Measurements from ENCODE around the gene EMC6. TPM values are rescaled to one million over a fixed set of nuclear protein-coding genes. Genes with fewer than 3 reads are reported as not detected.

EMC6 gene
- total and polyA plus RNA-seq, 2 of the 13 experiments (the other 11 are each of a cell fraction or from before 2014, with no cell fraction given) = 45.1 to 47.7 TPM

DNA sequence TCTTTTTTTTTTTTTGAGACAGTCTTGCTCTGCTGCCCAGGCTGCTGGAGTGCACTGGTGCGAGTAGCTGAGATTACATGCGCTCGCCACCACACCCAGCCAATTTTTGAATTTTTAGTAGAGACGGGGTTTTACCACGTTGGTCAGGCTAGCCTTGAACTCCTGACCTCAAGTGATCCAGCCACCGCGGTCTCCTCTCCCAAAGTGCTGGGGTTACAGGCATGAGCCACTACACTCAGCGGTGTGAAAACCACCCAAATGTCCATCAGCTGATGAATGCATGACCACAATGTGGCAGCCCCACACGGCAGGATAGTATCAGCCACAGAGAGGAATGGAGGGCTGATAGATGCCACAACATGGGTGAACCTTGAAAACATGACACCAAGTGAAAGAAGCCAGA, 25.2 kb downstream of the EMC6 start:
- H3K9ac ChIP-seq (ENCODE audit: insufficient read depth, low read depth, low read length) = no peak overlapping the region
- intact Hi-C loops (cut with micrococcal nuclease; ENCODE audit: unreplicated experiment) = no loop called here
- no peak overlapping the region for H3K27ac ChIP-seq (ENCODE audit: extremely low read length, insufficient read depth, low read length)
- WGBS (ENCODE audit: low lambda C conversion rate) = 59% methylated on average over 9 of the region's 9 CpGs
- BruUV-seq (replicated peaks) = no TSS peak
- peaks cover 17% of the 10 kb centered on the region for H3K4me1 ChIP-seq (ENCODE audit: insufficient read depth, low read length)
- POLR2A ChIA-PET = no interaction called here
- no peak for ATAC-seq
- no peak for DNase-seq (ENCODE audit: low spot score)
- H3K4me2 ChIP-seq (ENCODE audit: low read depth, low read length) = no peak overlapping the region
- no peak overlapping the region for H3K4me3 ChIP-seq (replicated peaks in 1 of 3; ENCODE audit: insufficient read depth in 1 of 3, low read depth in 2 of 3, low read length in 3 of 3)
- no peaks in the 10 kb centered on the region for H3K36me3 ChIP-seq (replicated peaks in 1 of 2; ENCODE audit: control insufficient read depth in 1 of 2, insufficient read depth in 2 of 2, low read length in 2 of 2)
- CTCF ChIA-PET (ENCODE audit: low intra/inter-chr PET ratio, low total read pairs) = no interaction called here
- H3K9me3 ChIP-seq (ENCODE audit: low read length) = peaks cover 12% of the 10 kb centered on the region
- no peaks in the 10 kb centered on the region for H3K79me2 ChIP-seq (ENCODE audit: insufficient read depth, low read length)
- no peak for FAIRE-seq
- no peak overlapping the region for H2AFZ ChIP-seq (ENCODE audit: low read length)
- peaks cover 0 to 35% of the 10 kb centered on the region in 2 experiments; a peak in 2 of 5 replicates for H3K27me3 ChIP-seq (ENCODE audit: control insufficient read depth in 1 of 2, insufficient read depth in 2 of 2, low read length in 2 of 2)
- TF ChIP-seq KLF6 (CRISPR knock-in tag; IDR thresholded peaks at IDR 0.05) = no peak
- no peak for TF ChIP-seq ZNF12 (CRISPR knock-in tag; IDR thresholded peaks at IDR 0.05)
- no peak for TF ChIP-seq ZNF572 (CRISPR knock-in tag; IDR thresholded peaks at IDR 0.05)
- TF ChIP-seq, protein P1, sequence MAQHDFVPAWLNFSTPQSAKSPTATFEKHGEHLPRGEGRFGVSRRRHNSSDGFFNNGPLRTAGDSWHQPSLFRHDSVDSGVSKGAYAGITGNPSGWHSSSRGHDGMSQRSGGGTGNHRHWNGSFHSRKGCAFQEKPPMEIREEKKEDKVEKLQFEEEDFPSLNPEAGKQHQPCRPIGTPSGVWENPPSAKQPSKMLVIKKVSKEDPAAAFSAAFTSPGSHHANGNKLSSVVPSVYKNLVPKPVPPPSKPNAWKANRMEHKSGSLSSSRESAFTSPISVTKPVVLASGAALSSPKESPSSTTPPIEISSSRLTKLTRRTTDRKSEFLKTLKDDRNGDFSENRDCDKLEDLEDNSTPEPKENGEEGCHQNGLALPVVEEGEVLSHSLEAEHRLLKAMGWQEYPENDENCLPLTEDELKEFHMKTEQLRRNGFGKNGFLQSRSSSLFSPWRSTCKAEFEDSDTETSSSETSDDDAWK (CRISPR knock-in tag; IDR thresholded peaks at IDR 0.05) = no peak
- TF ChIP-seq, protein P2, sequence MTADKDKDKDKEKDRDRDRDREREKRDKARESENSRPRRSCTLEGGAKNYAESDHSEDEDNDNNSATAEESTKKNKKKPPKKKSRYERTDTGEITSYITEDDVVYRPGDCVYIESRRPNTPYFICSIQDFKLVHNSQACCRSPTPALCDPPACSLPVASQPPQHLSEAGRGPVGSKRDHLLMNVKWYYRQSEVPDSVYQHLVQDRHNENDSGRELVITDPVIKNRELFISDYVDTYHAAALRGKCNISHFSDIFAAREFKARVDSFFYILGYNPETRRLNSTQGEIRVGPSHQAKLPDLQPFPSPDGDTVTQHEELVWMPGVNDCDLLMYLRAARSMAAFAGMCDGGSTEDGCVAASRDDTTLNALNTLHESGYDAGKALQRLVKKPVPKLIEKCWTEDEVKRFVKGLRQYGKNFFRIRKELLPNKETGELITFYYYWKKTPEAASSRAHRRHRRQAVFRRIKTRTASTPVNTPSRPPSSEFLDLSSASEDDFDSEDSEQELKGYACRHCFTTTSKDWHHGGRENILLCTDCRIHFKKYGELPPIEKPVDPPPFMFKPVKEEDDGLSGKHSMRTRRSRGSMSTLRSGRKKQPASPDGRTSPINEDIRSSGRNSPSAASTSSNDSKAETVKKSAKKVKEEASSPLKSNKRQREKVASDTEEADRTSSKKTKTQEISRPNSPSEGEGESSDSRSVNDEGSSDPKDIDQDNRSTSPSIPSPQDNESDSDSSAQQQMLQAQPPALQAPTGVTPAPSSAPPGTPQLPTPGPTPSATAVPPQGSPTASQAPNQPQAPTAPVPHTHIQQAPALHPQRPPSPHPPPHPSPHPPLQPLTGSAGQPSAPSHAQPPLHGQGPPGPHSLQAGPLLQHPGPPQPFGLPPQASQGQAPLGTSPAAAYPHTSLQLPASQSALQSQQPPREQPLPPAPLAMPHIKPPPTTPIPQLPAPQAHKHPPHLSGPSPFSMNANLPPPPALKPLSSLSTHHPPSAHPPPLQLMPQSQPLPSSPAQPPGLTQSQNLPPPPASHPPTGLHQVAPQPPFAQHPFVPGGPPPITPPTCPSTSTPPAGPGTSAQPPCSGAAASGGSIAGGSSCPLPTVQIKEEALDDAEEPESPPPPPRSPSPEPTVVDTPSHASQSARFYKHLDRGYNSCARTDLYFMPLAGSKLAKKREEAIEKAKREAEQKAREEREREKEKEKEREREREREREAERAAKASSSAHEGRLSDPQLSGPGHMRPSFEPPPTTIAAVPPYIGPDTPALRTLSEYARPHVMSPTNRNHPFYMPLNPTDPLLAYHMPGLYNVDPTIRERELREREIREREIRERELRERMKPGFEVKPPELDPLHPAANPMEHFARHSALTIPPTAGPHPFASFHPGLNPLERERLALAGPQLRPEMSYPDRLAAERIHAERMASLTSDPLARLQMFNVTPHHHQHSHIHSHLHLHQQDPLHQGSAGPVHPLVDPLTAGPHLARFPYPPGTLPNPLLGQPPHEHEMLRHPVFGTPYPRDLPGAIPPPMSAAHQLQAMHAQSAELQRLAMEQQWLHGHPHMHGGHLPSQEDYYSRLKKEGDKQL (CRISPR knock-in tag; IDR thresholded peaks at IDR 0.05; ENCODE audit: low read depth) = no peak
- TF ChIP-seq, protein P3, sequence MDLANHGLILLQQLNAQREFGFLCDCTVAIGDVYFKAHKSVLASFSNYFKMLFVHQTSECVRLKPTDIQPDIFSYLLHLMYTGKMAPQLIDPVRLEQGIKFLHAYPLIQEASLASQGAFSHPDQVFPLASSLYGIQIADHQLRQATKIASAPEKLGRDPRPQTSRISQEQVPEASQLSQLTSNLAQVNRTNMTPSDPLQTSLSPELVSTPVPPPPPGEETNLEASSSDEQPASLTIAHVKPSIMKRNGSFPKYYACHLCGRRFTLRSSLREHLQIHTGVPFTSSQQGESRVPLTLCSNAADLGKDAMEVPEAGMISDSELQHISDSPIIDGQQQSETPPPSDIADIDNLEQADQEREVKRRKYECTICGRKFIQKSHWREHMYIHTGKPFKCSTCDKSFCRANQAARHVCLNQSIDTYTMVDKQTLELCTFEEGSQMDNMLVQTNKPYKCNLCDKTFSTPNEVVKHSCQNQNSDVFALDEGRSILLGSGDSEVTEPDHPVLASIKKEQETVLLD (CRISPR knock-in tag; IDR thresholded peaks at IDR 0.05; ENCODE audit: low read depth) = no peak
- TF ChIP-seq ARNT2 (CRISPR knock-in tag; IDR thresholded peaks at IDR 0.05; ENCODE audit: low read depth) = no peak
- TF ChIP-seq PBX2 (CRISPR knock-in tag; IDR thresholded peaks at IDR 0.05) = no peak
- H4K20me1 ChIP-seq (ENCODE audit: insufficient read depth, low read length) = no peaks in the 10 kb centered on the region
- in situ Hi-C loops (cut with HindIII; ENCODE audit: extremely low pct_ligation_motif_present, low pct_unique_long_range_greater_than_20kb) = no loop called here

All from HepG2 (cell line).